K562 (cell line): ENCODE results near the gene FOSL1. TPM values are rescaled to one million over a fixed set of nuclear protein-coding genes. Genes with fewer than 3 reads are reported as not detected.

Experiments
- BDP1 ChIP-seq: IDR thresholded peaks from 3 replicates; pipeline ENCODE4 v1.6.1; 2011; ENCODE audit not compliant: insufficient read length, insufficient read depth
- CBFB ChIP-seq: sonication (generic); formaldehyde crosslinking; IDR thresholded peaks from 2 replicates; pipeline ENCODE4 v1.4.0; 2020; ENCODE audit warnings: mild to moderate bottlenecking, missing genetic modification reagents
- DMBX1 ChIP-seq: fragments of 250-450 bp; sonication (Bioruptor Pico); IDR thresholded peaks from 2 replicates; pipeline ENCODE4 v1.8.0; 2022; ENCODE audit warnings: inconsistent platforms, mild to moderate bottlenecking, moderate library complexity, borderline replicate concordance
- KLF6 ChIP-seq: fragments of 250-450 bp; sonication (Bioruptor Pico); IDR thresholded peaks from 2 replicates; pipeline ENCODE4 v1.4.0; 2020; ENCODE audit warnings: mild to moderate bottlenecking, moderate library complexity, borderline replicate concordance
- PHF20 ChIP-seq: fragments of 450-650 bp; IDR thresholded peaks from 2 replicates; pipeline ENCODE4 v1.6.1; 2018; ENCODE audit not compliant: partially characterized antibody
- POU5F1 ChIP-seq: fragments of 150-350 bp; IDR thresholded peaks from 2 replicates; pipeline ENCODE4 v1.6.1; 2014; ENCODE audit warnings: borderline replicate concordance, low read length, low read depth, mild to moderate bottlenecking; ENCODE audit not compliant: partially characterized antibody
- RAD21 ChIP-seq, 2 experiments: fragments of 250-450 bp in 1 of 2; fragments of 450-650 bp in 1 of 2; sonication (Bioruptor Pico) in 1 of 2; formaldehyde crosslinking in 1 of 2; IDR thresholded peaks in 1 of 2; conservative IDR thresholded peaks in 1 of 2; 2 replicates each; pipeline versions ENCODE4 v1.4.0 to v1.8.0; 2020 to 2022; ENCODE audit warnings: mild to moderate bottlenecking in 2 of 2, moderate library complexity in 1 of 2
- SP2 ChIP-seq: IDR thresholded peaks from 2 replicates; pipeline ENCODE4 v1.6.1; 2011; ENCODE audit warnings: mild to moderate bottlenecking, low read depth, low read length, moderate library complexity; ENCODE audit not compliant: poor library complexity, severe bottlenecking; ENCODE audit errors: extremely low read depth
- SPI1 ChIP-seq: IDR thresholded peaks from 2 replicates; pipeline ENCODE4 v1.6.1; 2011; ENCODE audit warnings: low read depth, low read length, control low read depth, borderline replicate concordance
- ZFP1 ChIP-seq: fragments of 450-650 bp; formaldehyde crosslinking; IDR thresholded peaks from 2 replicates; pipeline ENCODE4 v1.4.0; 2020; ENCODE audit warnings: mild to moderate bottlenecking, mixed read lengths
- ZFP30 ChIP-seq: fragments of 250-450 bp; sonication (Bioruptor Pico); IDR thresholded peaks from 2 replicates; pipeline ENCODE4 v1.8.0; 2022; ENCODE audit warnings: moderate library complexity, mild to moderate bottlenecking, inconsistent platforms, borderline replicate concordance
- ZNF354B ChIP-seq: fragments of 250-450 bp; sonication (Bioruptor Pico); IDR thresholded peaks from 2 replicates; pipeline ENCODE4 v1.4.0; 2020
- ZNF589 ChIP-seq: fragments of 200-800 bp; sonication (Bioruptor generic); IDR thresholded peaks from 2 replicates; pipeline ENCODE4 v1.6.1; 2016; ENCODE audit warnings: low read depth, missing genetic modification characterization, missing compliant biosample characterization
- polyA plus RNA-seq, 8 experiments: library from polyadenylated mRNA; depleted of rRNA in 4 of 8; stranded (reverse) in 5 of 8; unstranded in 3 of 8; fragments of >200 nt; fragmentation: Nextera tagmentation in 2 of 8; fragmentation: Illumina TruSeq in 1 of 8; extraction: Ambion mirVana in 2 of 8; extraction: Trizol in 1 of 8; gene quantifications; 2 replicates each; pipeline versions ENCODE4 v1.2.1 to v1.2.3, GENCODE V29; 2011 to 2014; ENCODE audit warnings: inconsistent platforms in 1 of 8, missing spikeins in 1 of 8
- total RNA-seq, 7 experiments: library from RNA; depleted of rRNA in 6 of 7; stranded (reverse); fragments of >200 nt in 6 of 7; fragmentation: Illumina TruSeq in 2 of 7; extraction: Trizol in 2 of 7; gene quantifications; 2 replicates each; pipeline versions ENCODE4 v1.2.1 to v1.2.3, GENCODE V29; 2011 to 2021; ENCODE audit warnings: low replicate concordance in 1 of 7
- TF ChIP-seq, protein P1 (sequence below): fragments of 200-800 bp; sonication (Bioruptor generic); IDR thresholded peaks from 2 replicates; pipeline ENCODE4 v1.6.1; 2017; ENCODE audit warnings: missing genetic modification characterization, missing compliant biosample characterization
- TF ChIP-seq, protein P2 (sequence below): IDR thresholded peaks from 3 replicates; pipeline ENCODE4 v1.6.1; 2011; ENCODE audit warnings: borderline replicate concordance, mild to moderate bottlenecking; ENCODE audit not compliant: insufficient read length, insufficient read depth
- TF ChIP-seq, protein P3 (sequence below): fragments of 250-450 bp; sonication (Bioruptor Pico); IDR thresholded peaks from 2 replicates; pipeline ENCODE4 v1.4.0; 2020
- TF ChIP-seq, protein P4 (sequence below): fragments of 450-650 bp; formaldehyde crosslinking; IDR thresholded peaks from 2 replicates; pipeline ENCODE4 v1.4.0; 2022; ENCODE audit warnings: mild to moderate bottlenecking, moderate library complexity

Gene FOSL1
- total and polyA plus RNA-seq, 9 of the 15 experiments (the other 6 are each of a cell fraction or from before 2014, with no cell fraction given): 3.5 to 39.6 (median 10.0) TPM

DNA sequence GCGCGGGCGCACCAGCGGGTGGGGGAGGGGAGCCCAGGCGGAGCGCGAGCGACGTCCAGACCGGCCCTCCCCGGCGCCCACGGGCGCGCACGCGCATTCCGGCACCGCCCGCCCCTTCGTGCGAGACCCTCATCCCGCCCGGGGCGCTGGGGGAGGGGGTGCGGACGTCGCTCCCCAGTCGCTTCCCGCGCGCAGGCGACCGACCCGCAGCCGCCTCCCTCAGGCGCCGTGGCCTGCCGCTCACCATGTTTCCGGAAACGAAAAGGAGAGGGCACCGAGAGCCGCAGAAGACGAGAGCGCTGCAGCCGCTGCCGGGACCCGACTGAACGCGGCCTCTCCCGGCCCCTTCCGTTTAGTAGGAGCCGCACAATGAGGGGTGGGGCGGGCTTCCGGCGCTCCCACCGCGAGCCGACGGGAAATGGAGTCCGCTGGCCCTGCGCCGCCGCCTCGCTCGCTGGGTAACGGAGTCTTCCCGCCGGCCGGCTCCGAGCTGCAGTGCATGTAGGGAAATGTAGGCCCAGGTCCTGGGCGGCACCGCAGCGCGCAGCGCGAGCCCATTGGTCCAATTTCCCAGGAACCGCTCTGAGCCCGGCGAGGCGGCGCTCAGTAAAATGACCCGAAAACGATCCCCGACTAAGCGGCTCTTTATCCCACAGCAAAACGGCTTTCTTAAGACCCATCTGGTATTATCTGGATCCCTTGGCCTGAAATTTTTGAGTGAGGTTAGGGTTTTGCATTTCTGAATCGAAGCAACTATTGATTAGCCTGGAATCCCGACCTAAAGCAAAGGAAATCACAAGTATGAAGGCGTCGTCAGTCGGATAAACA, 42.1 kb downstream of the FOSL1 start, which contains the start of gene CFL1 (continued):
- TF ChIP-seq SPI1 (no peak), SP2 (no peak), POU5F1 (no peak), DMBX1 (CRISPR knock-in tag) (0 out of 2 replicates have a peak, but pooled peaks have one; percentile 49), PHF20 (no peak), CBFB (CRISPR knock-in tag) (no peak), ZNF589 (CRISPR knock-in tag) (no peak; the same call in 1 of the 2 replicates), ZFP30 (CRISPR knock-in tag) (no peak), KLF6 (CRISPR knock-in tag) (peak; percentile 94), BDP1 (no peak), ZFP1 (CRISPR knock-in tag) (no peak), ZNF354B (no peak), RAD21 (CRISPR knock-in tag; conservative IDR thresholded peaks at IDR 0.05 in 1 of 2, IDR thresholded peaks at IDR 0.05 in 1 of 2) (no peak)
- TF ChIP-seq, protein P1, sequence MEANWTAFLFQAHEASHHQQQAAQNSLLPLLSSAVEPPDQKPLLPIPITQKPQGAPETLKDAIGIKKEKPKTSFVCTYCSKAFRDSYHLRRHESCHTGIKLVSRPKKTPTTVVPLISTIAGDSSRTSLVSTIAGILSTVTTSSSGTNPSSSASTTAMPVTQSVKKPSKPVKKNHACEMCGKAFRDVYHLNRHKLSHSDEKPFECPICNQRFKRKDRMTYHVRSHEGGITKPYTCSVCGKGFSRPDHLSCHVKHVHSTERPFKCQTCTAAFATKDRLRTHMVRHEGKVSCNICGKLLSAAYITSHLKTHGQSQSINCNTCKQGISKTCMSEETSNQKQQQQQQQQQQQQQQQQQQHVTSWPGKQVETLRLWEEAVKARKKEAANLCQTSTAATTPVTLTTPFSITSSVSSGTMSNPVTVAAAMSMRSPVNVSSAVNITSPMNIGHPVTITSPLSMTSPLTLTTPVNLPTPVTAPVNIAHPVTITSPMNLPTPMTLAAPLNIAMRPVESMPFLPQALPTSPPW (CRISPR knock-in tag): peak; percentile 88
- TF ChIP-seq, protein P2, sequence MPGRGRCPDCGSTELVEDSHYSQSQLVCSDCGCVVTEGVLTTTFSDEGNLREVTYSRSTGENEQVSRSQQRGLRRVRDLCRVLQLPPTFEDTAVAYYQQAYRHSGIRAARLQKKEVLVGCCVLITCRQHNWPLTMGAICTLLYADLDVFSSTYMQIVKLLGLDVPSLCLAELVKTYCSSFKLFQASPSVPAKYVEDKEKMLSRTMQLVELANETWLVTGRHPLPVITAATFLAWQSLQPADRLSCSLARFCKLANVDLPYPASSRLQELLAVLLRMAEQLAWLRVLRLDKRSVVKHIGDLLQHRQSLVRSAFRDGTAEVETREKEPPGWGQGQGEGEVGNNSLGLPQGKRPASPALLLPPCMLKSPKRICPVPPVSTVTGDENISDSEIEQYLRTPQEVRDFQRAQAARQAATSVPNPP: no peak
- TF ChIP-seq, protein P3, sequence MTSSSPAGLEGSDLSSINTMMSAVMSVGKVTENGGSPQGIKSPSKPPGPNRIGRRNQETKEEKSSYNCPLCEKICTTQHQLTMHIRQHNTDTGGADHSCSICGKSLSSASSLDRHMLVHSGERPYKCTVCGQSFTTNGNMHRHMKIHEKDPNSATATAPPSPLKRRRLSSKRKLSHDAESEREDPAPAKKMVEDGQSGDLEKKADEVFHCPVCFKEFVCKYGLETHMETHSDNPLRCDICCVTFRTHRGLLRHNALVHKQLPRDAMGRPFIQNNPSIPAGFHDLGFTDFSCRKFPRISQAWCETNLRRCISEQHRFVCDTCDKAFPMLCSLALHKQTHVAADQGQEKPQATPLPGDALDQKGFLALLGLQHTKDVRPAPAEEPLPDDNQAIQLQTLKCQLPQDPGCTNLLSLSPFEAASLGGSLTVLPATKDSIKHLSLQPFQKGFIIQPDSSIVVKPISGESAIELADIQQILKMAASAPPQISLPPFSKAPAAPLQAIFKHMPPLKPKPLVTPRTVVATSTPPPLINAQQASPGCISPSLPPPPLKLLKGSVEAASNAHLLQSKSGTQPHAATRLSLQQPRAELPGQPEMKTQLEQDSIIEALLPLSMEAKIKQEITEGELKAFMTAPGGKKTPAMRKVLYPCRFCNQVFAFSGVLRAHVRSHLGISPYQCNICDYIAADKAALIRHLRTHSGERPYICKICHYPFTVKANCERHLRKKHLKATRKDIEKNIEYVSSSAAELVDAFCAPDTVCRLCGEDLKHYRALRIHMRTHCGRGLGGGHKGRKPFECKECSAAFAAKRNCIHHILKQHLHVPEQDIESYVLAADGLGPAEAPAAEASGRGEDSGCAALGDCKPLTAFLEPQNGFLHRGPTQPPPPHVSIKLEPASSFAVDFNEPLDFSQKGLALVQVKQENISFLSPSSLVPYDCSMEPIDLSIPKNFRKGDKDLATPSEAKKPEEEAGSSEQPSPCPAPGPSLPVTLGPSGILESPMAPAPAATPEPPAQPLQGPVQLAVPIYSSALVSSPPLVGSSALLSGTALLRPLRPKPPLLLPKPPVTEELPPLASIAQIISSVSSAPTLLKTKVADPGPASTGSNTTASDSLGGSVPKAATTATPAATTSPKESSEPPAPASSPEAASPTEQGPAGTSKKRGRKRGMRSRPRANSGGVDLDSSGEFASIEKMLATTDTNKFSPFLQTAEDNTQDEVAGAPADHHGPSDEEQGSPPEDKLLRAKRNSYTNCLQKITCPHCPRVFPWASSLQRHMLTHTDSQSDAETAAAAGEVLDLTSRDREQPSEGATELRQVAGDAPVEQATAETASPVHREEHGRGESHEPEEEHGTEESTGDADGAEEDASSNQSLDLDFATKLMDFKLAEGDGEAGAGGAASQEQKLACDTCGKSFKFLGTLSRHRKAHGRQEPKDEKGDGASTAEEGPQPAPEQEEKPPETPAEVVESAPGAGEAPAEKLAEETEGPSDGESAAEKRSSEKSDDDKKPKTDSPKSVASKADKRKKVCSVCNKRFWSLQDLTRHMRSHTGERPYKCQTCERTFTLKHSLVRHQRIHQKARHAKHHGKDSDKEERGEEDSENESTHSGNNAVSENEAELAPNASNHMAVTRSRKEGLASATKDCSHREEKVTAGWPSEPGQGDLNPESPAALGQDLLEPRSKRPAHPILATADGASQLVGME (CRISPR knock-in tag): no peak
- TF ChIP-seq, protein P4, sequence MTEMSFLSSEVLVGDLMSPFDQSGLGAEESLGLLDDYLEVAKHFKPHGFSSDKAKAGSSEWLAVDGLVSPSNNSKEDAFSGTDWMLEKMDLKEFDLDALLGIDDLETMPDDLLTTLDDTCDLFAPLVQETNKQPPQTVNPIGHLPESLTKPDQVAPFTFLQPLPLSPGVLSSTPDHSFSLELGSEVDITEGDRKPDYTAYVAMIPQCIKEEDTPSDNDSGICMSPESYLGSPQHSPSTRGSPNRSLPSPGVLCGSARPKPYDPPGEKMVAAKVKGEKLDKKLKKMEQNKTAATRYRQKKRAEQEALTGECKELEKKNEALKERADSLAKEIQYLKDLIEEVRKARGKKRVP (CRISPR knock-in tag): peak; percentile 9; the same call in 1 of the 2 replicates
